Dedifferentiated amniotic fluid mesenchymal stem cell (primary cell): Measurements from ENCODE around the gene AHDC1.
"Not testable (repeated sequence)": the region's sequence is repeated elsewhere in the genome, so short reads cannot be mapped to it uniquely, and the experiment has no call there.

Experiments
- DNase-seq: peaks from one replicate; pipeline ENCODE4 v3.0.0-alpha.2; 2016; ENCODE audit errors: extremely low spot score

AHDC1 gene

DNA sequence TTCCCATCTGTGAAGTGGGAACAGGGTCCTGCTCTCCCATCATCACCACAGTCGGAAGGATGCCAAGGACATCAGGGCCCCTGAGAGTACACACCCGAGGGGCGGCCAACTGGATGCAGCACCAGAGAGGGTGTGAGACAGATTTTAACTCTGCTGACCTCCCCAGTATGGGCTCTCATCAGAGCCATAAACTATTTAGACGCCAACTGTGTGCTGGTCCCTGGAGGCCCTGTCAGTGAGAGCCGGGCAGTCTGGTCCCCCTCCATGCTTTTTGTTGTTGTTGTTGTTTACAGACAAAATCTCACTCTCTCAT, 29.3 kb upstream of the AHDC1 start:
- DNase-seq = no peak

DNA sequence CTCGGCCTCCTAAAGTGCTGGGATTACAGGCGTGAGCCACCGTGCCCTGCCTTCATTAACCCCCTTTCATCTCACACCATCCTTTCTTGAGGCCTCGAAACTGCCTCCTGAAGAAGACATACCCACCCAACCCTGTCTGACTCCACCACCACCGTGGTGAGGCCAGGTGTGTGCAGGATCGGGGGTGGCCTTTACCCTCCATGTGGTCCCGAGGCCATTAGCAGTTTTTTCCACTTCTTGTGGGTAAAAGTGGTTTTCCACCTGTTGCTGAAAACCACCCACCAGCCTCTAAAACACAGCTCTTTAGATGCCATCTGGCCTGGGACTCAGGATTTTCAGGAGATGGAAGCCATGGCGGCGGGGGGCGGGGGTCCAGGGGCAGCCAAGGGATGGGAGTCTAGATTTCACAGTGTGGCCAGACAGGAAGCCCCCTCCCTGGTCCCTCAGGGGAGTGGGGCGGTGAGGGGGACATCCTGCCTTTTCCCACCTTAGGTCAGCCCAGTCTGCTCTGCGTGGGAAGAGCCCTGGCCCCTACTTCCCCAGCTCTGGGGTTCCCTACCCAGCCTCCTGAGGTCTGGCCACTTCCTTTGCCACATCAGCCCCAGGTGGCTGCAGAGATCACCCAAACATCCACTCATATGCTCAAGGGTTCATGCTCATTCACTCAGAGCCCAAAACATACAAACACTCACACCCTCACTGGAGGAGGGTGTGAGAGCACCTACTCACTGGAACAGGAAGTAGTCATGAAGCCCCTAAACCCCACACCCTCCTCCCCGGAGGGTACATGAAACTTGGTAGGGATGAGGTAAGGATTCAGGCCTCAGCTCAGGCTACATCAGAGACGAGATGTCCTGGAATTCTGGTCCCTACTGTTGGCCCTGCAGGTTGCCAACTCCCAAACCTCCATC, 28.7 kb upstream of the AHDC1 start:
- DNase-seq = no peak

DNA sequence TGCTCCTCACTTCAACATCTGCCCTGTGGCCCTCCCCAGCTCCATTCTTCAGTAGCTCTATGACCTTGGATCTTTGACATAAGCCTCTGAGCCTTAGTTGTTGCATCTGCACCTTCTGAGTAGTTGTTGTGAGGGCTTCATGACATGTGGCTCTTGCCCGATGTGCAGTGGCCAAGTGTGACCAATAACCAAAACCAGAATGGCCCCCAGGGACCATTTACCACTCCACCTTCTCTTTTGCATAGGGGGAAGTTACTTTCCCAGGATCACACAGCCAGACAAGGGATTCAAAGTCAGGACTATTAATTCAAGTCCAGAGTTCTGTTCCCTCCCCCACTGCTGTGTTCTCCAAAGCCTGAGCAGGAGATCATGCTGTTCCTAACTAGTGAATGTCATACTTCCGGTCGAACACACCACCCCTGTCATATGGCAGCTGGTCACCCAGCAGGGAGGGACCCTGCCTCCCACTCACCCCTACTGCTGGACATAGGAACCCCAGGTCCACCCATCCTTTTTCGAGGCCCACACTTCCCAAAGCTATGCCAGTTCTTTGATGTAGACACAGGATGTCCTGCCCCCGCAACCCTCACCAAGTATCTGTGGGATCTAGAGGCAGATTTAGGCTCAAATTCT, 27.0 kb upstream of the AHDC1 start:
- no peak for DNase-seq

DNA sequence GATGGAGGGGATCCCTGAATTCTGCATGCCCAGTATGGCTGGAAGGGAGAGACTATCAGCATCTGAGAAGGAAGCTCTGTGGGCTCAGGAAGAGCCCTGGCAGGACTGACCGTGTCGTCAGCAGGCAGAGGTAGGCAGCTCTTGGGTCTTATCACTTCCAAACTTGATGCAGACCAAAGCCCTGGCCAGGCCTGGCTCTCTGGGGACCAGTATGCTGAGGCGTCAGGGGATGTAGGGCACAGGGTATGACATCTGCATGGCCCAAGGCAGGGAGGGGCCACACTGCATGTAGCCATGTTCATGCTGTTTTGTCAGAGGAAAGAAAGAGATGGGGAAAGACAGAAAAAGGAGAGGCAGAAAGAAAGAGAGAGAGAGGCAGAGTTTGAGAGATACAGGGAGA, 24.8 kb upstream of the AHDC1 start:
- DNase-seq = no peak

DNA sequence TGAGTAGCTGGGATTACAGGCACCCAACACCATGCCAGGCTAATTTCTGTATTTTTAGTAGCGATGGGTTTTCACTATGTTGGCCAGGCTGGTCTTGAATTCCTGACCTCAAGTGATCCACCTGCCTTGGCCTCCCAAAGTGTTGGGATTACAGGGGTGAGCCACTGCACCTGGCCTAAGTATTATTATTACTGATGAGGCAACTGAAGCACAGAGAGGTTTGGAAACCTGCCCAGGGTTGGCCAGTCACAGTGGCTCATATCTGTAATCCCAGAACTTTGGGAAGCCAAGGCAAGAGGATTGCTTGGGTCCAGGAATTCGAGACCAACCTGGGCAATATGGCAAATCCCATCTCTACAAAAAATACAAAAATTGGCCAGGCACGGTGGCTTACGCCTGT, 23.8 kb upstream of the AHDC1 start:
- DNase-seq = not testable (repeated sequence)

DNA sequence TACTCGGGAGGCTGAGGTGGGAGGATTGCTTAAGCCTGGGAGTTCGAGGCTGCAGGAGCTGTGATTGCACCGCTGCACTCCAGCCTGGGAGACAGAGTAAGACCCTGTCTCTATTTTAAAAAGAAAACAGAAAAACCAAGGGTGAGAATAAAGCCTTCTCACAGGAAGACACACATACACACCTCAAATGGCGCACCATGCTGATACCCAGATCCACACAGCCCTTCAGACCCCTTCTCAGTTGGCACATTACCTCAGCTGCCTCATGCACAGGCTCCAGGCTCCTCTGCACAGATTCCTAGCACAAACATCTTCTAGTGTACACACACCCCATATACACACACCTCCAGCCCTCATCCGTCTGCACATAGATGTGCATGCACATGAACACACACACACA, 23.1 kb upstream of the AHDC1 start:
- no peak for DNase-seq

DNA sequence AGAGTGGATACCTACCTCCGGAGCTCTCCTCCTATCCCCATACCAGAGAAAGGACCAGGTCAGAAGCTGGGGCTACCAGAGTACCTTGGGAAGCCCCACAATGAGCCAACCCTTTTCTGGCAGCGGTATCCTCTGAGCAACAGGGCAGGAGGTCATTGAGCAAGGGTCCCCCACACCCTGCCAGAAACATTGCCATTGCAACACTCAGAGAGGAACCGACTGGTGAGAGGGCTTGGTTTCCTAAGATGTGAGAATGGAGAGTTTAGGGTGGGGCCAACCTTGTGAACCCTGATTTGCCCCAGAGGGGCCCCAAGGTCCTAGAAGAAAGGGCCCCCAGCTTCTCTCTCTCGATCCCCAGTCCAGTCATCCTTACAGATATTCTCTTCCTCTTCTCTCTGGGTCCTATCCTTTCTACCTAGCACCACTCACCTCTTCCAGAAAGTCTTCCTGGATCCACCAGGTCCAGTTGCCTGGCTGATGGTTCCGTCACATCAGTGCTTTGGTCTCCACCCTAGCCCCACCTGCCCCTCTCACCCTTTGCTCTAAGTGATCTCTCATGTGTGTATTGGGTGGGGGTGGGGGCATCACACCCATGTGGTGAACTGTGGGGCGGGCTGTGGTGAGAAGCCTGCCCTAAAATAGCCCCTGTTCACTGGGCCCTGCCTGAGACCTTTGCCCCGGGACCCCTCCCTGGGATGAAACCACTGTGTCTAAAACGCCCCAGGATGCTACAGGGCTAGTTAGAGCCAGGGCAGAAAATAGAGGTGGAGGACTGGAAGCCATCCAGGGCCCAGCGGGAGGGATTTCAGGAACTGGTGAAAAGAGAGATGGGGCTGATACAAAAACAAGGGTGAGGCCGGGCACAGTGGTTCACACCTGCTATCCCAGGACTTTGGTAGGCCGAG, 22.3 kb upstream of the AHDC1 start:
- DNase-seq = no peak

DNA sequence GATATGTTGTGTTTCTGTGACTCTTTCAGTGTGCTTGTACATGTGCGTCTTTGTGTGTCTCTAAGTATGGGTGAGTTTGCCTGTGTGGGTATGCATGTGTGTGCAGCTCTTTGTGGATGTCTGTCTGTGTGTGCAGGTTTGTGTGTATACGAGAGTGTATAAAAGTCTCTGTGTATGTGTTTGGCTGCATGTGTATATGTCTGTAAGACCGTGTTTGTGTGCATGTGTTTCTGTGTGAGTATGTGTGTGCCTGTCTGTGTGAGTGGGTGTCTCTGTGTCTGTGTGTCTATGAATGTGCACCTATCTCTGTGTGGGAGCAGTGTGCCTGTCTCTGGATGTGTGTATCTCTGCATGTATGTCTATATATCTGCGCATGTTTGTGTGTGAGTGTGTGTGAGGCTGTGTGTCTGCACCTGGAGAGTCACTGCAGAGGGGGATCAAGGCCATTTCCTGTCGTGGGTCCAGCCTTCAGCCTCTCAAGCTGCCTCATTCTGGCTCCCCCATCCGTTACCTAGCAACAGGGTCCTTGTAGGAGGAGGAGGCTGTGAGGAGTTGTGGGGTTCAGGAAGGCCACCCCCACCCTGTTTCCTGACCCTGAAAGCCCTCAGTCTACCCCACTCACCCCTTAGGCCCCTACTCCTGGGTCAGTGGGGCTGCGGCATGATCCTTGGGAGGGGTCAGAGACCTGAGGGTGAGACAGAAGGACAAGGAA, 20.7 kb upstream of the AHDC1 start:
- no peak for DNase-seq

DNA sequence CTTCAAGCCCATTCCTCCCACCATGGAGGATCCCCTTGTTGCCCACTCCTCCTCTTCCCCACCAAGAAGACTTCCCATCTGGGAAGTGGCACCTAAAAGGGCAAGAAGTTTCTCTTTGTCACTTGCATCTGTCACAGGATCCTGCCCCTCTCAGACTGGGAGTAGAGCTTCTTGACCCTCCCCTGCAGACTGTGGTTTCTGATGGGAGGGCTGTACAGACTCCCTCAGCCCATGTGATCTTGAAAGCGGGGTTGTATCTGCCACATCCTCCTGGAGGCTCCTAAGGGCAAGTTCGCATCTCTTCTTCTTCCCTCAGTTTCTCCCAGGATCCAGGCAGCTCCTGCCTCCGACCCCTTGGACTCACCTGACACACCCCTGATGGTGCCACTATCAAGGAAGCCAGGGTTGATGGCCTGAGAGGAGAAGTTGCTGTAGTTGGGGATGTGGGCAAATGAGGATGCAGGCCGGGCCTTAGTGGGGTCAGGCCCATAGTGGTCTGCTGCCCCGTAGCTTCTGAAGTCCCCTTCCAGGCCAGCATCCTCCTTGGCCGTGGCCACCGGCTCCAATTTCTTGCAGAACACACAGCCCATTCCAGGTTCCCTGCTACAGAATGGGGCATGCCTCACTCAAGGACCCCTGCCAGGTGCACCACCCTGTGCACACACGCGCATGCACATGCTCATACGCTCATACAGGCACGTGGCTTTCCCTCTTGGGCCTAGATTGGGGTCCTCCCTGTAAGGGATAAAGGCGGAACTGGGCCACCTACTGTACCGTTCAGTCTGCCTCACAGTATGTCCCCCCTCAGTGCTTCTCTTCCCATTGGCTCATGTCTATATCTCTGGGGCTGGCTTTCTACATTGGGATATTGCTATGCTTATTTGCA, 19.6 kb upstream of the AHDC1 start:
- DNase-seq = no peak

DNA sequence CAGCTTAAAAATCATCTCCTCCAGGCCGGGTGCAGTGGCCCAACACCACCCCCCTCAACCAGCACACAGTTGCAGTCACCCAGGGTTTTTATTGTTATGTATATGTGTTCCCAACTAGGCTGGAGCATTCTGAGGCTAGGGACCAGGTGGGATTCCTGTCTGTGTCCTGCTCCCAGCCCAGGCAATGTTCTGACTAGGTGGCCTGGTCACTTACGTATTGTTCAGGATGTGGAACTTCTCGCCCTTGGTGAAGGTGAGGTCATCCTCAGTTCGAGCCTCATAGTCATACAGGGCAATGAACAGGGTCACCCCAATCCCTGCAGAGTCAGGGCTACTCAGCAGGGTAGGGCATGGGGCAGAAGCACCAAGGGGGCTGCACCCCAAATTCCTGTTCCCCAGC, 18.9 kb upstream of the AHDC1 start:
- no peak for DNase-seq

DNA sequence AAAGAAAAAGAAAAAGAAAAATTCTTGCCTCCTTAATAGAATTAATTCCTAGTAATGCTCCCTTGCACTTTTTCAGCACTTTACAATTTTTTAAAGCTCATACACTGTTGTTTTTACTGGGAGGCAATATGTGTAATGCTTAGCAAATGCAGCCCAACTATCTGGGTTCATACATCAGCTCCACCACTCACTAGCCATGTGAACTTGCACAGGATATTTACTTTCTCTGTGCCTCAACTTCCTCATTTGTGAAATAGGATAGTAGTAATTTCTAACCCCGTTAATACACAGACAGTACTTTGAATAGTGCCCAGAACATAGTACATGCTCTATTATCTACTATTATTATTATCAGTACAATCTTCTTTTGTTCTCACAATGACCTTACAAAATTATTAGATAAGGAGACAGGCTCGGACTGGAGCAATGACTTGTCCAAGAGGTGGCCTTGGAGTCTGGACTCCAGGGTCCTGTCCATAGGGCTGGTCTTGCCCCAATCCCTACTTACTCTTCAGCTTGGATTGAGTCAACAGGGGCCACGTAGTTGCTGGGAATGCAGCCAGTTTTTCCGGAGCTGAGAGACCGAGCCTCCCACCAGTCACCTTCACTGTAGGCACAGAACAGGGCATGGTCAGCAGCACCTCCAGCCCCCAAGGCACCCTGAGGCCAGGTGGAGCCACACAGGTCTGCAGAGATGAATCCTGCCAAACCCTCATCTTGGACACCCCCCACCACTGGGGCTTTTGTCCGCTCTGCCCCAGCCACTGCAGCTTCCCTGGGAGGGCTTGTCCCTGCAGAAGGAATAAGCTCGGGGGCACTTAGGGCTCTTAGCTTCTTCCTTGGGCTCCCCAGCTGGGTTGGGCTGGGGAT, 17.3 kb upstream of the AHDC1 start:
- no peak for DNase-seq

DNA sequence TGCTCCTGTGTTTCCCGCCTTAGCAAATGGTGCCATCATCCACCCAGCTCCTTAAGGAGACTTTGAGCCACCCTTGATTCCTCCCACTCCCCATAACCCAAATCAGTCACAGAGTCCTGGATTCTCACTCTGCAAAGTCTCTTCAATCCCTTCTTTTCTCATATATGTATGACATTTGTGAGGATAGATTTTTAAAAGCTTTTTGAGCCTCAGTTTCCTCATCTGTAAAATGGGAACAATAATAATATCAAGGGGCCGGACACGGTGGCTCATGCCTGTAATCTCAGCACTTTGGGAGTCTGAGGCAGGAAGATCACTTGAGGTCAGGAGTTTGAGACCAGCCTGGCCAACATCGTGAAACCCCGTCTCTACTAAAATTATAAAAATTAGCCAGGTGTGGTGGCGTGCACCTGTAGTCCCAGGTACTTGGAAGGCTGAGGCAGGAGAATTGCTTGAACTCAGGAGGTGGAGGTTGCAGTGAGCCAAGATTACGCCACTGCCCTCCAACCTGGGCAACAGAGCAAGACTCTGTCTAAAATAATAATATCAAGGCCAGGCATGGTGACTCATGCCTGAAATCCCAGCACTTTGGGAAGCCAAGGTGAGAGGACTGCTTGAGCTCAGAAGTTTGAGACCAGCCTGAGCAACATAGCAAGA, 16.0 kb upstream of the AHDC1 start:
- not testable (repeated sequence) for DNase-seq

DNA sequence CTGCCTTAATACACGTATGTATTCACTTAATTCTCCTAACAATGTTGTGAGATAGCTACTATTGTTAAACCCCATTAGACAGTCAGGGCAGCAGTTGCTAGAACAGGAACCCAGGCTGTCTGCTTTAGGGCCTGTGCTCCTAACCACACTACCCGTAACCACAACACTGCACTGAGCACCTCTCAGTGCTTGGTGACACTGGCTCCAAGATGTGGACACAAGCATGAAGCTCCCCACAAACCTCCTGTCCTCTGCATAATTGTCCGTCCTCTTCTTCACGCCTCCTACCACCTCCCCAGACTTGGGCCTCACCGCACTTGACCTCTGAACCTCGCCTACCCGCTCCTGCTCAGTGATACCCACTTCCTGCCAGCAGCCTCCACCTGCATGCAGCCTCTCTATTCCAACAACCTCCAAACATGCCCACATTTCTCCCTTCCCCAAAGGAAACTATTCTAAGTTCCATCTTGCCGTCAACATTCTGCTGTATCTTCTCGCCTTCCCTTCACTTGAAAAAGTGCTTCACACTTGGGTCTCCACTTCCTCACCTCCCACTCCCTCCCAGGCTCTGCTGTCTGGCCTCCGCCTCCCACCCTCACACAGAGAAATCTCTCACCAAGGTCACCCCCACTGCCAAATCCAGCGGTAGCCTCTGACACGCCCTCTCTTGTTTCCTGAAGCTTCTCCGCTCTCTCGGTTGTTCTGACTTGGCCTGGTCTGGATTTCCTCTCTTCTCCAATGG, 14.6 kb upstream of the AHDC1 start:
- DNase-seq = no peak

DNA sequence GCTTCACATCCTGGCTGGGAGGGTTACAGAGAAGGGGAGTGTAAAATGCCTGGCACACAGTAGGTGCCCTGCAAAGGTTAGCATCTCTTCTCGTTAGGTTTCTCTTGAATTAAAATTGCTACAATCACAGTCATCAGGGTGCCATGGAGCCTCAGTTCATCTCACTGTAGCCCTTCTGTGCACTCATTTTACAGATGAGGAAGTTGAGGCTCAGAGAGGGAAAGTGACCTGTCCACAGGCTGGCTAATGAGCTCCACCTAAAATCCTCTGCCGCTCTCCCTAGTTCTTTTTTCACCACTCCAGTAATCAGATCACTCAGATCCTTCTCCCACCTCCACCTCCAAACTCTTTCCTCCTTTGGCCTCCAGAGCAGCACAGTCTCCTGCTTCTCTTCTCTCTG, 13.5 kb upstream of the AHDC1 start:
- DNase-seq = no peak

DNA sequence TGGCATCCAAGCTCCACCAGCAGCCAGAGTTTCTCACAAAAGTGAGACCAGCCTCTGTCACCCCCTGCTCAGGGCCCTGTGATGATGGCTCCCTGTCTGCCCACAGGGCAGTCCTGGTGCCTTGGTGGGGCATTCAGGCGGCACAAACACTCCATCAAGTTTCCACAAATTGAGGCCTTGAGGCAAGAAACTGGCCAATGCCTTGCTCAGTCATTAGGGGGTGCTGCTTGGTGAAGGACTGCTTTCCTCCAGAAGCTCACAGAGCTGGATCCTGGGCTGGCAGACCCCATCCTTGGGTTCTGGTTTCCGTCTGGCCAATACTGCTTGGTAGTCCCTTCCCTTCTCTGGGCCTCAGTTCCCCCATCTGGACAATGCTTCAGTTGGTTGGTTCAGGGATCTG, 12.5 kb upstream of the AHDC1 start:
- no peak for DNase-seq

DNA sequence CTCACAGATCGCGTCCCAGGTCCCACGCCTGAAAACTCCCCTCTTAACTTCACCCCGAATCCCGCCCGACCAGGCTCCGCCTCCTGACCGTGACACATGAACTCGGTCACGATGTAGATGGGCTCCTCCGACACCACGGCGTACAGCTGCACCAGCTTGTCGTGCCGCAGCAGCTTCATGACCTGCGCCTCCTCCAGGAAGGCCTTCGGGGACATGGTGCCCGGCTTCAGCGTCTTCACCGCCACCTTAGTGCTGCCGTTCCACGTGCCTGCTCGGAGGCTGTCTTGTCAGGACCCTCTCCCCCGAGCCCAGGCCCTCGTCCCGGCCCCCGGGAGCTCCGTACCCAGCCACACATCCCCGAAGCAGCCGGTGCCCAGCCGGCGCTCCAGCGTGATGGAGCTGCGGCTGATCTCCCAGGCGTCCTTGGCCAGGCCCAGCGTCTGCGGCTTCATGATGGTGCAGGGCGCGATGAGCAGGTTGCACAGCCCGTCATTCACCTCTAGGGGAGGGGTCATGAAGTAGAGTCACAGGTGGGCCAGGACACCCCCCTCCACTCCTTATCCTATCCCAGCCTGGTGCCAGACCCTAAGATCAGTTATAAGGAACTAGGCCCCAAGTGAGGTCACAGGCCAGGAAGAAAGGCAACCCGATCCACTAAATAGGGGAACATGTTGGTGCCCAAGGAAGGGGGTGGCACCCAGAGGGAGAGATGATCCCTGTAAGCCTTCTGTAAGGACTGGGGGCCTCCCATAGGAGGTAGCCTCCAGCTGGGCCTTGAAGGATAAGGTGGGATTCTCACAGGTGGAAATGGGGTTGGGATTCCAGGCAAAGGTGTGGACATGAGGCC, 11.6 kb upstream of the AHDC1 start:
- DNase-seq = no peak

DNA sequence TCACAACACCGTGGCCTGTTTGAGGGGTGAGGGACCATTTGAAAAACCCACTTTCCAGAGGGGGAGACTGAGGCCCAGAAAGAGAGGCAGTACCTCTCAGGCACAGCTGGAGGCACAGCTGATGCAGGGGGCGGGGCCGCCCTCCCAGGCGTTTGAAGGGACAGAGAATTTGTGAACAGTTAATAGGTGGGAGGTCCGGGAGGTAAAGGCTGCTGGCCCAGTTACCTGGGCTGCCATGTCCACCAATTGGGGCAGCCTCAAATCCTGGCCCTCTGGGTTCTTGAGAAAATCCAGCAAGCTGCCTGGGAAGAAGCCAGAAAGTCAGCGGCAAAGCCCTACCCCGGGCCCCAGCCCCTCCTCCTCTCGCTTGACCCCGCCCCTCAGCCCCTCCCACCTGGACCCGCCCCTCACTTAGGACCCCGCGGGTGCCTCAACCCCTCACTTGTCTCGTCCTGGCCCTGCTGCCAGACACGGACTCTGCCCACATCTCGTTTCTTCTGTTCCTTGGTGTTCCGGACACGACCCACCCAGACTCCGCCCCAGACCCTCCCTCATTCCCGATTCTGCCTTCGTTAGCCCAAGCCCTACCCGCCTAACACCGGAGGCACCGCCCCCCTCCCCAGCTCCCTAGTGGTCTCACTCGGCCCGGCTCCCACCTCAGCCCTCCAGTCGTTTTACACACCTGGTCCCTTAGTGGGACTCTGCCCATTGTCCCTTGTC, 10.8 kb upstream of the AHDC1 start:
- DNase-seq = no peak
